GM15510 (cell line): ENCODE results near the gene THSD4.

Source experiments
- POLR2A ChIP-seq: IDR thresholded peaks from 3 replicates; pipeline ENCODE4 v1.6.1; 2011; ENCODE audit warnings: borderline replicate concordance; ENCODE audit not compliant: insufficient read length; ENCODE audit errors: extremely low read depth

Gene THSD4

GRCh38 chr15:71333839-71334238 lies 218.6 kb downstream of the THSD4 start:
- no peak for TF ChIP-seq POLR2A

DNA sequence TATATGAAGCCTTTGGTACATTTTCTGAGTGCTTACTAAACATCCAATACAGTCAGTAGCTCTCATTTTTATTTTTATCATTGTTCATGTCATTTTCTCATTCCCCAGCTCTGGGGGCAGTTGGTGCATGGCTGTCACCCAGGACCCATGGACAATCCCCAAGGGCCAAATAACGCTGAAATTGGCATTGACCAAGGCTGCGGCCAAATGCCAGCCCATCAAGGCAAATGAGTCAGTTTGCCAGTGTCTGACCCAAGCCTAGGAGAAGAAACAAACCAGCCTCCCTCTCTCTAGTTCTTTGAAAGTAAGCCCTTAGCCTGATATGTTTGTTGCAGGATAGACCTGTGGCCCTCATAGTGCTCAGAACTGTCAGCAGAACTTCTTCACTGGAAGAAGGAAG lies 219.2 kb downstream of the THSD4 start:
- TF ChIP-seq POLR2A = no peak

DNA sequence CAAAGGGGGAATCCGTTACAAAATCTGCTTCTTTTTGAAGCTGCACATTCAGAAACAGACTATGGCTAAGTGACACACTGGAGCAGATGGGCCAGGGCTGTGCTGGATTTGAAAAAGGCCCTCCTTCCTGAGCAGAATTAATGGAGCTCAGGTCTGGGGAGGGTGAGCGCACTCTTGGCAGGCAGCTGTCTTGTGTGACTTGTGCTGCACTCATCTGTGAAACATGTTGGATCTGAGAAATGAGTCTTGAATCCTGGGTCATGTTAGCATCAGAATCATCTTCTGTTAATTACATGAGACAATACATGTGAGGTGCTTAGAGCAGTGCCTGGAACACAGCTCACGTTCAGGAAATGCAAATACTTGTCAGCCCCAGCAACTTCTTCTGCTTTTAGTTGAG lies 219.6 kb downstream of the THSD4 start:
- TF ChIP-seq POLR2A = no peak

GRCh38 chr15:71335591-71335990 lies 220.3 kb downstream of the THSD4 start:
- no peak for TF ChIP-seq POLR2A

DNA sequence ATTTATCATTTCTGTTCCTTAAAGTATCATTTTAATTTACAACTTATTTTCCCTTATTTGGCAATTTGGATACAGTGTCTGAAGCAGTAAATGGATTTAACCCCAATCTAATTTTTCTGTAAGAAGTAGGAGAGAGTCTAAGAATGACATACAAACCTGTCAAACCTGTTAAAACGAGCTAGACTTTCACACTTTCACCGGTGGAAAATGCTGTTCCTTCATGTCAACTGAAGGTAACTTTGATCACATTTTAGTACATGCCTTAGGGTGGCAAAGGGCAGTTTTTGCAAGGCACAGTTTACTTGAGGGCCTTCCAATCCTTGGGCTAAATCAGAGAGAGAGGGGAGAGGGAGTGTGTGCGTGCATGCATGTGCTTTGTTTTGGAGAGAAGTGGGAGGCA lies 221.4 kb downstream of the THSD4 start:
- TF ChIP-seq POLR2A = no peak

GRCh38 chr15:71337197-71337845 lies 222.1 kb downstream of the THSD4 start:
- TF ChIP-seq POLR2A = no peak

DNA sequence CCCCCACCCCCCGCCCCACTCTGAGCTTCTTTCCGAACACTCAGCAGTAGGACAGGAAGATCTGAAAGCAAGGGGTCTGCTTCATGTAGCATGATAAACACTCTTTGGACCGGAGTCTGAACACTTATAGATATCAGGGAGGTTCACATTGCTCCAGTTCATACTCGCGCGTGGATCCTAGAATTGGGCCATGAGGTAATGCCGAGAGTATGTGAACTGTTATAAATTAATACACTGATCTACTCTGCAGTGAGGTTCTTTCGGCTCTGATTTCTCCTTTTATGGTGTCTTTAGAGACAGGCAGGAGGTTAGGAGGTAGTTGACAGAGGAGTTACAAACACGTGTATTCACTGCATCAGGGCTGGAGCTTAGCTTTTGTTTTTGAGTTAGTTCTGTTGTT lies 223.0 kb downstream of the THSD4 start:
- TF ChIP-seq POLR2A = no peak

- no peak for TF ChIP-seq POLR2A
These were observed 223.7 kb downstream of the THSD4 start for GRCh38 chr15:71338827-71339542.

GRCh38 chr15:71341811-71342550 lies 226.7 kb downstream of the THSD4 start:
- TF ChIP-seq POLR2A = no peak

- no peak for TF ChIP-seq POLR2A
These were observed 227.4 kb downstream of the THSD4 start for GRCh38 chr15:71342658-71343057.

- no peak for TF ChIP-seq POLR2A
These were observed 229.0 kb downstream of the THSD4 start for GRCh38 chr15:71344316-71344715.

DNA sequence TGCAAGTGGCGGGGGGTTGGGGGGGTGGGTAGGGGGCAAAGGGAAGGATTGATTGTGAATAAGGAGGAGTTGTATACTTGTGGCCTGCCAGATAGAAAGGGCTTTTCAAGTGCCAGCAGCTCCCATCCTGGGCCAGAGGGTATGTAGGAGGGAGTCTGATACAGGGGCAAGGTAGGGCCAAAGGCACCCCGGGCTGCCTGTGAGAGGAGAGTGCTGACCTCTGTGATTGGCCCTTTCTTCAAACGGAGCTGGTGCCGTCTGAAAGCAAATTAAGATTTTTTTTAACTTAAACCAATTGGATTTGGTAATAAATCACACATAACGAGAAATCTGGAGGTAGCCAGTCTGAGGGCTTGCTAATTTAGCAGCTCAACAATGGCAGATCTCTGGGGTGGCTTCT lies 229.9 kb downstream of the THSD4 start:
- no peak for TF ChIP-seq POLR2A

- TF ChIP-seq POLR2A = no peak
These were observed 231.2 kb downstream of the THSD4 start for GRCh38 chr15:71346464-71346863.

- no peak for TF ChIP-seq POLR2A
These were observed 233.3 kb downstream of the THSD4 start for GRCh38 chr15:71348597-71348996.

DNA sequence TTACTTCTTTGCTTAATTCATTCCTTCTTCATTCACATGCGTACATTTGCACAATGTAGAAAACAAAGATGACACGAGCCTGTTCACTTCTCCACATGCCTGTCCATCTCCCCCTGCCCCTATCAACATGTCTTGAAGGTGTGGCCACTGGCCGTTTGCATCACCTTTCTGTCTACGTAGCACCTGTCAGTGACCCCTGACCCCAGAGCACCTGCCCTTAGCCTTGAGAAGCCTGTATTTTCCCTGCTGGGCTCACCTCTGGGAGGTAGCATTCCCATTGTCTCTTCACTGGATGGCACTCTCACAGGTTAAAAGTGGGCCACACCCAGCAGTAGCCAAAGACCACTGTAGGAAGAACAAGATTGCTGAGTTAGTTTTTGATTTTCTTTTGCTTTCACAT lies 234.1 kb downstream of the THSD4 start:
- no peak for TF ChIP-seq POLR2A
